ENCODE results near the gene SMIM7. TPM values are rescaled to one million over a fixed set of nuclear protein-coding genes. Genes with fewer than 3 reads are reported as not detected.

SMIM7 gene
- total RNA-seq, 1 donor from 2014 or later = 76.7 TPM

DNA sequence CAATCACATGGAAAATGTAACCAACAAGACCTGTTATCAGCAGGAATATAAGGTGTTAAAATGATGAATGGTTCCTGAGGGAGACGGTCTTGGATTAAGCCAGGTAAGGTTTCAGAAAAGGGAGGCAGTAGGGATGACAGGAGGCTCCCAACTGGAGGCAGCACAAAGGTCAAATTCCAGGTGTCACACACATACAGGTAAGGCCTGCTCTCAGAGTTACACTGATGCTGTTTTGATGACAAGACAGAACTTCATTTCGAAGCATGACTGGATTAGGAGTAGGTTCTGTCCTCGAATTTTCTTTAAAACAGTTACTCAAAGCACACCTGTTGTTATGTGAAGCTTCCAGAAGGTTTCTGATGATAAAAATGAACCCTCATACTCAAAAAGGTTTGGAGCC, 39.4 kb downstream of the SMIM7 start:
- TF ChIP-seq, protein P1, sequence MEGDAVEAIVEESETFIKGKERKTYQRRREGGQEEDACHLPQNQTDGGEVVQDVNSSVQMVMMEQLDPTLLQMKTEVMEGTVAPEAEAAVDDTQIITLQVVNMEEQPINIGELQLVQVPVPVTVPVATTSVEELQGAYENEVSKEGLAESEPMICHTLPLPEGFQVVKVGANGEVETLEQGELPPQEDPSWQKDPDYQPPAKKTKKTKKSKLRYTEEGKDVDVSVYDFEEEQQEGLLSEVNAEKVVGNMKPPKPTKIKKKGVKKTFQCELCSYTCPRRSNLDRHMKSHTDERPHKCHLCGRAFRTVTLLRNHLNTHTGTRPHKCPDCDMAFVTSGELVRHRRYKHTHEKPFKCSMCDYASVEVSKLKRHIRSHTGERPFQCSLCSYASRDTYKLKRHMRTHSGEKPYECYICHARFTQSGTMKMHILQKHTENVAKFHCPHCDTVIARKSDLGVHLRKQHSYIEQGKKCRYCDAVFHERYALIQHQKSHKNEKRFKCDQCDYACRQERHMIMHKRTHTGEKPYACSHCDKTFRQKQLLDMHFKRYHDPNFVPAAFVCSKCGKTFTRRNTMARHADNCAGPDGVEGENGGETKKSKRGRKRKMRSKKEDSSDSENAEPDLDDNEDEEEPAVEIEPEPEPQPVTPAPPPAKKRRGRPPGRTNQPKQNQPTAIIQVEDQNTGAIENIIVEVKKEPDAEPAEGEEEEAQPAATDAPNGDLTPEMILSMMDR (IDR thresholded peaks at IDR 0.05) = no peak
- intact Hi-C loops (cut with DNase I) = loop anchor here (10.0 kb wide), 1 partner anchor 46 kb away; the partner anchor contains the start of gene SLC35E1
- H3K4me1 ChIP-seq = peaks cover 49% of the 10 kb centered on the region
- peaks cover 12% of the 10 kb centered on the region for H3K36me3 ChIP-seq
- ATAC-seq (no peak), DNase-seq (no peak)
- H3K4me3 ChIP-seq = no peak overlapping the region
- no peaks in the 10 kb centered on the region for H3K9me3 ChIP-seq
- H3K27me3 ChIP-seq = no peaks in the 10 kb centered on the region
- no peak overlapping the region for H3K27ac ChIP-seq

DNA sequence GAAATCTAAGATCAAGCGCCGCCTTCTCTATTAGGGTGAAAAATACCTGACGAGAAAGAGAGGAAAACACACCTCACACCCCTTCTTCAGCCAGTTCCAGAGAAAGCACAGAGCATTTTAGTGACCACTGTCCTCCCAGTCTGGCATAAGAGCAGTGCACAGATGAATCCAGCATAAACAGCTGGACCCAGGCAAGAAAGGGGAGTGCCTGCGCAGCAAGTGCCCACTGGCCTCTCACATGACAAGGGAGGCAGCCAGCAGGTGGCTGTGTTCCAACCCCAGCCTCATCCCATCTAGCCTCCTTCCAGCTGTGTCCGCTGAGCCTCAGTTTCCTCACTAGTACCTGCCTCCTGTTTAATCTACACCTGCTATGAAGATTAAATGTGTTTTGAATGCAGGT, 39.9 kb downstream of the SMIM7 start:
- H3K4me3 ChIP-seq = no peak overlapping the region
- no peak for DNase-seq
- intact Hi-C loops (cut with DNase I) = loop anchor here (10.0 kb wide), 1 partner anchor 45 kb away; the partner anchor contains the start of gene SLC35E1
- H3K27ac ChIP-seq = no peak overlapping the region
- H3K27me3 ChIP-seq = no peaks in the 10 kb centered on the region
- no peaks in the 10 kb centered on the region for H3K9me3 ChIP-seq
- H3K4me1 ChIP-seq = peaks cover 48% of the 10 kb centered on the region
- ATAC-seq = no peak
- TF ChIP-seq, protein P1 (IDR thresholded peaks at IDR 0.05) = no peak
- peaks cover 12% of the 10 kb centered on the region for H3K36me3 ChIP-seq

DNA sequence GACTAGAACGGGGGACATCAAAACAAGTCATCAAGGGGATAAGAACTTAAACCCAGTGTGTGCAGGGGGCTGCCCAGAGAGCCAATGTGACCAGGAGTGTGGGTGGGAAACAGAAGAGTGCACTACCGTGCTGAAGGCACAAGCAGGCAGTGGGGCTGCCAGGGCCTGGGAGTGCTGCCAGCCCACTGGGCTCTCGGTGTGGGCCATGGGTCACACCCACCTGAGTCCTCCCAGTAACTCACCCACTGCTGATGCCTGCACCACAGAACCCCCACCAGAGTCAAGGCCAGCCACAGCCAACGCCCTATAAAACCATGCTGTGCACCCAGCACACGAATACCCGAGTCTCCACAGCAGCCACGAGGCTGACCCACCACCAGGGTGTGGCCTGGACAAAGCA, 40.5 kb downstream of the SMIM7 start:
- H3K27ac ChIP-seq = no peak overlapping the region
- intact Hi-C loops (cut with DNase I) = no loop called here
- H3K9me3 ChIP-seq = no peaks in the 10 kb centered on the region
- H3K4me3 ChIP-seq = no peak overlapping the region
- DNase-seq (no peak), ATAC-seq (peak; percentile 49)
- H3K4me1 ChIP-seq = peaks cover 46% of the 10 kb centered on the region
- peaks cover 11% of the 10 kb centered on the region for H3K36me3 ChIP-seq
- TF ChIP-seq, protein P1 (IDR thresholded peaks at IDR 0.05) = no peak
- H3K27me3 ChIP-seq = no peaks in the 10 kb centered on the region

DNA sequence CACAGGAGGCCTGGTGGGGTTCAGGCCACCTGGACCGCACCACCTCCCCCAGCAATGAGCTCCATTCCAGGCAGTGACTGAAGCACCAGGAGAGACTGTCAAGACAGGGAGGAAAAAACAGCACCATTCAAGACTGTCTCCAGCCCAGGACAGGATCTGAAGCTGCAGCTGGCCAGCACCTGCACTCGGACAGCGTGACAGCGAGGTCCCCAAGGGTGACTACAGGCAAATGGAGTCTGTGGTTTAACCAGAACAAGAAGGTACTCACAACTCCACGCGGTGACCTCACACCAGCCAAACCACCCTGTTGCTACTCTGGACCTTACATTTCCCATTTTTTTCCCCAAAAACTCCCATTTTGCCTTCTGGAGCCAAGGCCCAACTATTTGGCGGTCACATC, 41.7 kb downstream of the SMIM7 start:
- intact Hi-C loops (cut with DNase I) = no loop called here
- H3K9me3 ChIP-seq = no peaks in the 10 kb centered on the region
- H3K27ac ChIP-seq = no peak overlapping the region
- H3K27me3 ChIP-seq = no peaks in the 10 kb centered on the region
- no peaks in the 10 kb centered on the region for H3K36me3 ChIP-seq
- peaks cover 47% of the 10 kb centered on the region for H3K4me1 ChIP-seq
- no peak for ATAC-seq
- no peak for DNase-seq
- no peak overlapping the region for H3K4me3 ChIP-seq
- TF ChIP-seq, protein P1 (IDR thresholded peaks at IDR 0.05) = no peak

- H3K27me3 ChIP-seq = no peaks in the 10 kb centered on the region
- peaks cover 54% of the 10 kb centered on the region for H3K4me1 ChIP-seq
- no peak overlapping the region for H3K27ac ChIP-seq
- no peak overlapping the region for H3K4me3 ChIP-seq
- no peak for DNase-seq
- ATAC-seq = no peak
- intact Hi-C loops (cut with DNase I) = no loop called here
- H3K36me3 ChIP-seq = no peaks in the 10 kb centered on the region
- TF ChIP-seq, protein P1 (IDR thresholded peaks at IDR 0.05) = no peak
- H3K9me3 ChIP-seq = no peaks in the 10 kb centered on the region
Observed at GRCh38 chr19:16615808-16616207, 44.1 kb downstream of the SMIM7 start.

GRCh38 chr19:16614941-16615340, 45.0 kb downstream of the SMIM7 start:
- DNase-seq (no peak), ATAC-seq (no peak)
- Histone ChIP-seq H3K4me1 (peaks cover 58% of the 10 kb centered on the region), H3K27ac (no peak overlapping the region), H3K36me3 (no peaks in the 10 kb centered on the region), H3K9me3 (no peaks in the 10 kb centered on the region), H3K27me3 (no peaks in the 10 kb centered on the region), H3K4me3 (no peak overlapping the region)
- TF ChIP-seq, protein P1 (IDR thresholded peaks at IDR 0.05) = no peak
- intact Hi-C loops (cut with DNase I) = no loop called here
